Cerebellar nuclear complex (tissue), 1 donor: ENCODE results near the gene MAP2K5.
A peak's percentile ranks its signal among the peaks of the same experiment; 100 is the strongest.

Experiments
- DNase-seq, 2 experiments: peaks; one replicate each; lab custom pipeline; 2025; lab: John Stamatoyannopoulos, UW

MAP2K5 gene

DNA sequence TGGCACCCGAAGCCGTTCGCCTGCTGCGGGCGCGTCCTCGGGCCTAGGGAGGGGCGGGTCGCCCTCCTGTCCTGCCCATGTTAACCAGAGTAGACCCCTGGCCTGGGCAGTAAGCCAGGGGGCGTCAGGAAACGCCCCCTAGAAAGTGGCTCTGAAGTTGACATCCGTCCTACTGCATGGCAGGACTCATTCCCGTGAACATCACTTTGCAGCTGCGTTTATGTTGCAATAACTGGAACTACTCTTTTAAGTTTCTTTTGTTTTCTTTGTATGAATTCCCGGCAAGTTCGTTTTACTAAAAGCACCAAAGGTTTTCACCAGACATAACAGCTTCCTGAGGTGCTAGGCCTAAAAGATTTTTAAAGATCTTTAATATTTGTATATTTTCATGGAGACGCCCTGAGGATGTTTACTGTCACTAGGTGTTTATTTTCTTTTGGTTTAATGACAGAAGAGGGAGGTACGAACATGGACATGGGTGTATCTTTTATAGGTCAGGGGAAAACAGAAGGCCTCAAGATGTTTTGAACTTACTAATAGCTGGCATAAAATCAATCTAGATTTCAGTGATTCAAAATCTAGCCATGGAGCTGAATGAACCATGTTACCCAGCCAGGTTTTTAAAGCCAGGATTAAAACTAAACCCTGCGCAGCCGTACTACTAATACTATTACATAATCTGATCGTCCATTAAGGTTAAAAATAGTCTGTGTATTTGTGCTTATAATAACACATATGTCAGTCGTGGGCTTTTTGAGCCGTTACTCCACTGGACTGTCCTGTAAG, 20.5 kb upstream of the MAP2K5 start:
- DNase-seq, result peak in 1 of 2 experiments; percentile 44

DNA sequence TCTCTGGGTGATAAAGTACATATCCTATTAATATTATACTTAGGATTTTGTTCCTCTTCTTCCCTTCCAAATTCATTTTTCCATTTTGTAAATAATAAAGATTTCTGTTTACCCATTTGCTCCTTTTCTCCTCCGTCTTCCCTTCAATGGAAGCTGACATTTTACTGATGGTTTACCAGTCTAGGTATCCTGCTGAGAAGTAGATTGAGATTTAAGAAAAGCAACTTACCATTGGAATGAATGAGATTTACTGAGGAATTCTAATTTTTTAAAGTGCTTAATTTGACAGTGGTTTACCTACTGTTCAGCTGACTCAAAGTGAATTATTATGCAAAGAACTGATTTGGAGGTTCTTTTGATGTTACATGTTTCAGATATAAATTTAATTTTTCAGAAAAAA, 19.2 kb upstream of the MAP2K5 start:
- DNase-seq, result no peak

DNA sequence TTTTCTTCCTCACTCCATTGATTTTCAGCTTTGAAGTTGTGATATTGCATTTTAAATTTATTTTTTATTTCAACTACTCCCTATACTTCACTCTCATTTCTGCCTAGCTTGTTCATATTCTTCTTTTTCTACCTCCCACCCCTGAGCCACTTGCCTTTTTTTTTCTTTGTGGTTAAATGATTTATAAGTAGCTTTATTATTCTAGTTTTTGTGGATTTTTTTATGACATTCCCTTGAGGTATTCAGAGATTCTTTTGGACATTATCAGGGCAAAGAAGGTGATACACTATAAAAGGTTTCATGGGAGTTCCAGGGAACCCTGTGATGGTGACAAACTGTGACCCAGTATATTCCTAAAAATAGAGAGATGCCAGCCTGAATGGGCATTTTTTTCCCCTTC, 18.3 kb upstream of the MAP2K5 start:
- no peak for DNase-seq

DNA sequence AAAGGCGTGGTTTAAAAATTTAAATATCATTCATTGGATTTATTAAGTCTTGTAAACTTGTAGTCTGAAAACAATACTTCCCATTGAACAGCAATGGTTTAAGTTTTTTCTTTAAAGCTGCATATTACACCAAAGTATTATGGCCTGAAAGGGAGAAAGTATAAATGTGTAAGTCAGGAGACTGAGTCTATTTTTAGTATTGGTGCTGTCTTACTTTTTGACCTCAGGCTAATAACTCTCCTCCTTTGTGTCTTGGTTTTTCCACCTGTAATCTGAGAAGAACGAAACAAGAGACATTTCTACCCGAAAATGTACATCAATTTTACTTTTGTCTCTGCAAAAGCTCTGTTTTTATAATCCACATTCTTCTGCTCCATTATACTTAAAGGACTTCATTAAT, 14.0 kb upstream of the MAP2K5 start:
- no peak for DNase-seq

DNA sequence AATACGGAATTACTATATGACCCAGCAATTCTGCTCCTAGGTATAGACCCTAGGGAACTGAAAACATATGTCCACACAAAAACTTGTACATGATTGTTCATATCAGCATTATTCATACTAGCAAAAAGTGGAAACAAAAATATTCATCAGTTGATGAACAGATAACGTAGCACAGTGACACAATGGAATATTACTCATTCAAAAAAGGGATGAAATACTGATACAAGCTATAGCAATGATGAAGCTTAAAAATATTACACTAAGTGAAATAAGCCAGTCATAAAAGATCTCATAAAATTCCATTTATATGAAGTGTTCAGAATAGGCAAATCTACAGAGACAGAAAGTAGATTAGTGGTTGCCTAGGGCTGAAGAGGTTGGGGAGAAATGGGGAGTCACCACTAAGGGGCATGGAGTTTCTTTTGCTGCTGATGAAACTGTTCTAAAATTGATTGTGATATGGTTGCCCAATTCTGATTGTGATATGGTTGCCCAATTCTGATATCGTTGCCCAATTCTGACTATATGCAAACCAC, 11.1 kb upstream of the MAP2K5 start:
- DNase-seq, result no peak

DNA sequence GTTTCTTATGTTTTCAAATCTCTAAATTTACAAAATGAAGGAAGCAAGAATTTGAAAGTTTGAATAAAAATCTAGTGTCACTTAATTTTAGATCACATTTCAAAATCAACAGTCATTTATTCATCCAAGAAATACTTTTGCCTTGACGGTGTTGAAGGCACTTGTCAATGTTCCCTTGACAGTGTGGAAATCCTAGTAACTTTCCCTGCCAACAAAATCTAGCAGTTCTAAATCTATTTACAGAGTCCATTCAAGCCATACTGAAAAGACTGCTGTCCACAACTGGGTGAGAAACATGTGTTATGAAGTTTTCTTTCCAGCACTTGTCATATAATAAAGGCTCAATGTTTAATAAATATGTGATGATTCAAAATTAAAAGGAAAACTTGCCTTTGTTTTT, 8.6 kb upstream of the MAP2K5 start:
- DNase-seq, result no peak

DNA sequence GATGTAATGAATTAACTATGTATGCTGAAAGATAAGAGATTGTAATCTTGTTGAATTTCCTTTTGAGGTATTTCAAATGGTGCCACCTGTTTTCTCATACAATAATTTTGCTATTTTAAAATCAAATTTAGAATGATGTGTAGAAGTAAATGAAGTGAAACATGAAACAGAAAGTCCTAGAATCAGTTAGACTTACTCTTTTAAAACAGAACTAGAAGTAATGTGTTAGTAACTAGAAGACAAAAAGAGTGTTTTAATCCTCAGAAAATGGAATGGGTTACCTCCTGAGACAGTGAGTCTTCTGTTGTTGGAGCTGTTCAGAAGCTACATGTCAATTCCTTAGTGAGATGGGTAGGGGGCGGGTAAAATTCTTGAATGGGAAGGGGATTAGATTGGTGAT, 8.1 kb upstream of the MAP2K5 start:
- DNase-seq, result no peak

DNA sequence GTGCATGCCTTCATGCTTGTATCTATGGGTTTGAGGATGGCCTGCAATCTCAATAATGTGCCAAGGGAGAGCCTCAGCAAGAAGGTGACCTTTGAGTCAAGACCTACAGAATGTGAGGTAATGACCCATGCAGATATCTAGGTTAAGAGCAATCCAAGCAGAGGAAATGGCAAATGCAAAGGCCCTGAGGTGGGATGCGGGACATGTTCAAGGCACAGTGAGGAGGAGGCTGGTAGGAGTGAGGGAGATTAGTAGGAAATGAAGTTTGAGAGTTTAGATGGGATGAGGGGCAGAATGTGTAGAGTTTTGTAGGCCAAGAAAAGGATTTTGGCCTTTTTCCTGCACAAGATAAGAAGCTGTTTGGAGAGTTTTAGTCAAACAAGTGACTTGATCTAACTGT, 4.7 kb upstream of the MAP2K5 start:
- DNase-seq, result no peak

DNA sequence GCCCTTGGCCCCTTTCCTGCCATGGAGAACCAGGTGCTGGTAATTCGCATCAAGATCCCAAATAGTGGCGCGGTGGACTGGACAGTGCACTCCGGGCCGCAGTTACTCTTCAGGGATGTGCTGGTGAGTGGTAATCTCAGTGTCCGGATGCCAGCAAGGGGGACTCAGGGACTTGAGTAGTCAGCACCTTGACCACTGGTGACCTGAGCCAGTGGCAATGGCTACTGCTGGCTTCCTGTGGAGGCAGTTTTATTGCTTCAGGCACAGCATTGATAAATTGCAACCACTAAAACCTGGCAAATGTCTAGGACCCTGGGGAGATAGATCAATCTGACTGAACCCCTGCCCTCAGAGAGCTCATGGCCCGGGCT, 830 bp downstream of the MAP2K5 start:
- no peak for DNase-seq

DNA sequence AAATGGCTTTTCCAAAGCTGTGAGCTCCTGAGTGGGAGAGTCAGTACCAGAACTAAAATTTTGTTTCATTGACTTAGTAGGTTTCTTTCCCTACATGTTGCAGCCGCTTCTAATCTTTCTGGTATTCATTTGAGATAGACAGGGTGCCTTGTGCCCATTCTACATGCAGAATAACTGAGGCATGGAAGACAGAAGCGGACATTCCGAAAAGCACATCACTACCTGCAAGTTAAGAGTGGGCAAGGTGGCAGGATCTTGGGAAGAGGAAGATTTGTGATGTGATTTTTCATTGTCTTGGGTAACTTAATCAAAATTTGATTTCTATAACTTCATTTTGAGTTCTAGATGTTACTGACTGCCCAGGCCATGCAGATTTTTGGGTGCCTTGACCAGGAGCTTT, 2.0 kb downstream of the MAP2K5 start:
- no peak for DNase-seq

DNA sequence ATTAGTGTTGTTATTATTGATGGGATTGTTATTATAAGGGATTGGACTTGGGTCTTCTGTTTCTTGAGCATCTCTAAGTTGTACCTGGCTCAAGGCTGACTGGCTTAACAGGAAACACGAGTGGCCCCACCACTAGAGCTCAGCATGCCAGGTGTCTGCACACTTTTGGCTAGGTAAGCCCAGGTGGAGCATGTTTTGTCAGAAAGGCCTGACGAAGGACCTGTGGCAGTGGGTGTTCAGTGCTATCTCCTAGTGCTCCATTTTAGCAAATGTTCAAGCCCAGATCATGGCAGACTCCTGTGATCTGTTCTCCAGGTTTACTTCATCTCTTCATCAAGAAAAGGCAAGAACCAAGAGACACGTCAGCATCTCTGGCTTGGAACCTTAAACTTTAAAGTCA, 3.4 kb downstream of the MAP2K5 start:
- no peak for DNase-seq

DNA sequence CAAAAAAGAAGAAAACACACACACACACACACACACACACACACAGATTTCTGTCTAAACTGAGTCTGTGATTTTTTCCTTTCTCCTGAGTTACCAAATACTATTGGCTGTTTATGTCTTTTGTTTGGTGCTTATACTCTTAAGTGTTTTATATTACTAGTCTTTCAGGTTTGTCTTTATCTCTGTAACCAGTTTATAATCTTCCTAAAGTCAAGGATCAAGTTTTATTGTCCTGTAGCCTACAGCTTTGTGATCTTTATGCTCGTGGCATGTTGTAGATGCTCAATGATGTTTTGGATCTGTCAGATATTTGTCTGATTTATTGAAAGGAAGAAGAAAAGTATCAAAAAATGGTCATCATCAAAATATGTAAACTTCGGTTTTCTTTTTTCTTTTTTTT, 4.6 kb downstream of the MAP2K5 start:
- no peak for DNase-seq

DNA sequence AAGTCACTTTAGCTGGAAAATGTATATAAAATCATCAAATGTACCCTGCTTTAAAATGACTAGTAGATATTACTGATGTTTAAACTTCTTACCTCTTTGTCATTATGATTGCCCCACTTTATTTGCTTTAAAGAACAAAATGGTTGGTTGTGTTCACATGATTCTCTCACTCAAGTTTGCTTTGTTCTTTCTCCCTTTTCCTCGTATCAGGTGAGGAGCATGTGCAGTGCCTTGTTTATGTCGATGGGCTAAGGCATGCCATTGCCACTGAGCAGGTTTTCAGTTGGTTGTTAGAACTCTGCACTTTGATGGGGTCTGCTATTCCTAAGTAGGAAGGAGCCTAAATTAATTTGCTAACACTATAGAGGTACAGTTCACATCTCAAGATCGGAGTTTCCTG, 5.3 kb downstream of the MAP2K5 start:
- DNase-seq, result no peak

DNA sequence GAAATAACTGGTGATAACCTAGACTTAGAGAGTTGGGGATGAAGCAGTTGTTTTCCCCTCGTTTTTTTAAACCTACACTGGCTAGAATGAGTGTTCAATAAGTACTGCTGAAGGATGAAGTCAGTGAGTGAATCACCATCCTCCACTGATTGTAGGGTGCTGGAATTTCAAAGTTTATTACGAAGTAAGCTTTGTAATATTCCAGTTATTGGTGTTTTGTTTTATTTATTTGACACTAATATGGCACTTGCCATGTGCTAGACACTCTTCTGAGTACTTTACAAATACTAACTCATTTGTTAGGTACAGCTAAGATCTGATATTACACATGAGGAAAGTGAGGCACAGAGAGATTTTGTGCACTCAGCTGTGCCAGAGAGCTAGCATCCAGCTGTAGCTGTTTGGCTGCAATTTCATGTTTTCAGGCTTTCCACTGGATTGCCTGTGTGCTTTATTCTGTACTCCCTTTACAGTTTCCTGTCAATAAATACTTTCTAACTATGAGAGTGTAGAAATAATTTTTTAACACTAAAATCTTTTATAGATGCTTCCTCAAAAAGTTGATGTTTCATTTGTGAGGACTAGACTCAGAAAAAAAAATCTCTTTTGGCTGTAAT, 5.8 kb downstream of the MAP2K5 start:
- no peak for DNase-seq

DNA sequence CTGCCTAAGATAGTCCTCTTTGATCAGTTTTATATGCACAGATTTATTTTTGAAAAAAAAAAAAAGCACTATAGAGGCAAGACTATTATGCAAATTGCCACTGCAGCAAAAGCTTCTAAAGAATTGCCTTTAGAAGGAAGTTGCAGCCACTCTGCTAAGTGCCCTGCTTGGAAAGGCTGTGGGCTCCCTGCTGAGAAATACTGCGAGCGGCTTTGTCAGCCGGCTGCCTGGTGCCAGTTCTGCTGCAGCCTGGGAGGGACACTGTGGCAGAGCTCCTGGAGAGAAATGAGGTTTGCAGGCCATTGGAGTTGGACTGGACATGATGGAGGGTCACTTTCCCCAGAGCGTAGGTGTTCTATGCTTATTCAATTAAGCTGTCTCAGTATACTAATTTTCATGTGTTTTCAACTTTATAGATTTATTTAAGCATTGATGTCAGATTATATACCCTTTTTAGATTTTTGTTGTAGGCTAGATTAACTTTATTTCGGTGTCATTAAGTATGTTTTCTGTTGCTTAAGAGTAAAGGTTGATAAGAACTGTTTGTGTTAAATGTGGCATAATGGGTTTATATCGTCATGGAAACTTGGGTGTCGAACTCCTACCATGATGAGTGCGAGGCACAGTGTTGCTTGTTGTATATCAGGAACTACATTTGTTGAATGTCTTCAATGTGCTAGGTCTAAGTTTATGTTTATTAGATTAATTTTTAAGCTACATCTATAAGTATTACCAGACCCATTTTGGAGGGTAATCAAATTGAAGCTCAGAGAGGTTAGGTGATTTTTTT, 6.6 kb downstream of the MAP2K5 start:
- peak; percentile 1 to 40 for DNase-seq

DNA sequence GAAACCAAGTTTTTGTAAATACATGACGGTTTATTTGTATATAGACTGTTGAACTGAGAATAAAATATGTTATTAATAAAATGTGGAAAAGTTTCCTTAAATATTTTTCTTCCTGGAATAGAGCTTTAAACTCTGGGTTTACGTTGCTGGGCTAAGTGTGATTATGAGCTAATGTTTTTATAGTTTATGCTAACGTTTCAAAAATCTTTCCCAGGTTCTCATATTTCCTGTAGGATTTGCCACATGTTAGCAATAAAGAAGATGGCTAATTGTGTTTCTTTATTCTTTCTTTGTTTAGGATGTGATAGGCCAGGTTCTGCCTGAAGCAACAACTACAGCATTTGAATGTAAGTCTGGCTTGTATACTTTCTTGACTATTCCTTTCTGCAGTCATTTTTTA, 7.2 kb downstream of the MAP2K5 start:
- no peak for DNase-seq

DNA sequence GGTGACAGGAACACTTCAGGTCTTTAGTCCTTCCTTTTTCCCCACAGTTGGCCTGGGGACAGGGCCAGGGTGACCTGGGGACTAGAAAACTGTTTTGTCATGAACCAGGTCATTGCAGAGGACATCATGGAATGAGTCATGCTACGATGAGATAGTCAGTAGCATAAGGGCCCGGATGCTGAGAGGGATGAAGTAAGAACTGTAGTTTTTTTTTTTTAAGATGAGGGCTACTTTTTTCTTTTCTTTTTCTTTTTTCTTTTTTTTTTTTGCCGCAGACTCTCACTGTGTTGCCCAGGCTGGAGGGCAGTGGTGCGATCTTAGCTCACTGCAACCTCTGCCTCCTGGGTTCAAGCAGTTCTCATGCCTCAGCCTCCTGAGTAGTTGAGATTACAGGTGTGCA, 8.0 kb downstream of the MAP2K5 start:
- no peak for DNase-seq

DNA sequence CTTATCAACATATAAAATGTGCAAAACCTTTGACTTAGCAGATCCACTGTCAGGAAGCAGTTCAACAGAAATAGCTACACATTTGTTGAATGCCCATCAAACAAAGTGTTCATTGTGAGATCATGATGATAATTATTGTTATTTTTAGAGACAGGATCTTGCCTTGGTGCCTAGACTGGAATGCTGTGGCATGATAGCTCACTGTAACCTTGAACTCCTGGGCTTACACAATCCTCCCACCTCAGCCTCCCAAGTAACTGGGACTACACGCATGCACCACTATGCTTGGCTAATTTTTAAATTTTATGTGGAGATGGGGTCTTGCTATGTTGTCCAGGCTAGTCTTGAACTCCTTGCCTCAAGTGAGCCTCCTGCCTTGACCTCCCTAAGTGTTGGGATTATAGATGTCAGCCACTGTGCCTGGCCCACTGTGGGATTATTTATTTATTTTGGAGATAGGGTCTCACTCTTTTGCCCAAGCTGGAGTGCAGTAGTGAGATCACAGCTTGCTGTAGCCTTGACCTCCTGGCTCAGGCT, 8.8 kb downstream of the MAP2K5 start:
- no peak for DNase-seq

DNA sequence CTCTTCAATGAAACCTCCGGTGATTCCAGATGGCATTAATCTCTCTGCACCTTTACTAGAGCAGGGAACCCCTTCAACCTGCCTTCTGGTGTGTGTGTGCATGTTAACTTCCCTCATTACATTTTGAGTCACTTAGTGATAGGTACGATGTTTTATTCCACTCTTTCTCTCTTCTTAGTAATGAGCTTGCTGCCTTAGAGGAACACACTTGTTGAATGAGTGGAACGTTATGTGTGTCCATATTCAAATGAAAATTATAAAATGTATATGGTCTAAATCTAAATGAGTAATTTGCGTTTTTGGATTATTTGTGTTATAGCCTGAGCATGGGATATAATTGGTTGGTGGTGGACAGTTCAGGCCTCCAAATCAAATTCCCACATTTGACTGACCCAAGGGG, 12.1 kb downstream of the MAP2K5 start:
- DNase-seq, result no peak

DNA sequence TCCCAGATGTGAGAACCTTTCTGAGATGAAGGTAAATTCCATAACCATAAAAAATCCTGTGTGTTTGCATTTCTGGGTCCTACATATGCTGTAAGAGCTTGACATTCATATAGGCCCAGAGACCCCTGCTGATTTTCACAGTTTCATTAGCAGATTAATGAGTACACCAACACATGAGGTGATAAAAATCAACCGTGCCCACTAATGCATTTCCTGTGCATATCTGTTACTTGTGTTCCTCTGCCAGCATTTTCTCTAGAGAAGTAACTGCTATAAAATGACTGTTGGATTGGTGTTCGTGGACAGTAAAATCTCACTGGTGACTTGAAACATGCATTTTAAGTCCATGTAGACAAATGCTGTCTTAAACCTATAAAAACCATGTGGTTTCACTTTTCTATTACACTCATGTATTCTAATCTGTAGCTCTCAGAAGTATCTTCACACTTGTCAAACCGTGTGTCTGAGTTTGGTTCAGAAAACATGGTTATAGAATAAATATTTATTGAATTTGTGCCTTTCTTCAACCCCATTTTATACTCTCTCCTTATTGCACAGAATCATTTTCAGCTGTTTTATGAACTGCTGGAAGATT, 14.6 kb downstream of the MAP2K5 start:
- DNase-seq, result no peak

DNA sequence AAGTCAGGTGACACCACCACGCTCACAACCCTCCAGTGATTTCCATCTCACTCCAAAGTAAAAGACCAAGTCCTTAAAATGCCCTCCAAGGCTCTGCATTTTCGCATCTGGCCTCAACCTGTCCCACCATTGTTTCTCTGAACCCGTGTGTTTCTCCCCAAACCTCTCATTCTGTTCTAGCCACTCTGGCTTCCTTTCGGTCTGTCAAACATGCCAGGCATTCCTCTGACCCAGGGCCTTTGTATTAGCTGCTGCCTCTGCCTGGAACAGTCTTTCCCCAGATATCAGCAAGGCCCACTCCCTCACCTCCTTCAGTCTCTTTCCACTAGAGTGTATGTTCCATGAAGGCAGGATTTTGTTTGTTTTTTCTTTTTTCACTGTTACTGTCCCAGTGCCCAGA, 16.0 kb downstream of the MAP2K5 start:
- no peak for DNase-seq

DNA sequence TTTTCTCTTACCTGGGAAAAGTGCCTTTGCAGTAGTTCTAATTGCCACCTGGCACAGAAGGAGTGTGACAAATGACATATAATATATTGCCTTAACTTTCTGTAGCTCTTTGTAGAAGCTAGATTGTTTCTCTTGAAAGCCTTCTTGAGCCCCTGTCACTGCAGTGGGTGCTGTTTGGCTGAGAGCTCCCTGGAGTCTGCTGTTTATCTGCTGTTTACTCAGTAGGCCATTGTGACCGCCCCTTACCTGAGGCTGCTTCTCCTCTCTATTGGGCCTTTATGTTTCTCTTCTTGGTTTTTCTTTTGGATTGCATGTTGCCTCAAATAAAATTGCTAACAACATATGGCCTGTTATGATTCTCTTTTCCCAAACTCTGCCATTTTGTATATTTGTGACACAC, 16.7 kb downstream of the MAP2K5 start:
- DNase-seq, result no peak
